ENCODE results near the gene GFRA4. TPM values are rescaled to one million over a fixed set of nuclear protein-coding genes. Genes with fewer than 3 reads are reported as not detected.

GFRA4 gene
- polyA plus RNA-seq, 3 donors, result not detected

- H3K27ac ChIP-seq (ENCODE audit: low read depth, low read length), result no peak overlapping the region
- WGBS, 3 donors, result 84 to 89% (median 87%) methylated on average over 15 of the region's 15 CpGs
Observed at GRCh38 chr20:3696745-3697587, 33.8 kb upstream of the GFRA4 start.

DNA sequence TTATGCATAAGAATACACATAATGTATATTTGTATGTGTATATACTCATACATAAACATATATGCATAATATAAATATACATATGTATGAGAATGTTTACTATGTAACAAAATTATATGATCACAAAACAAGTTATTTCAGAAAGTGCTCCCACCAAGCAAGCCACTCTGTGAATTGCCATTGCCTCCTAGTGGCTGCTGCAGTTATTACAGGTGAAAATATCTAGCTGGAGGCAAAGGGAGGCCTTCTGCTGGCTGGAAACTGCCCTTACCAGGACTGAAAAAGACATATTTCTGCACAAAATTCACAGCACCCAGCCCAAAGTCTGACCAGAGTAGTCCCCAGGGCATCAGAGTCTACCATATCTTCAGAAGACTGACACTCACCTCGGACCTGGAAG is 33.0 kb upstream of the GFRA4 start:
- WGBS, 3 donors, result 84 to 95% (median 93%) methylated on average over 1 of the region's 1 CpG

DNA sequence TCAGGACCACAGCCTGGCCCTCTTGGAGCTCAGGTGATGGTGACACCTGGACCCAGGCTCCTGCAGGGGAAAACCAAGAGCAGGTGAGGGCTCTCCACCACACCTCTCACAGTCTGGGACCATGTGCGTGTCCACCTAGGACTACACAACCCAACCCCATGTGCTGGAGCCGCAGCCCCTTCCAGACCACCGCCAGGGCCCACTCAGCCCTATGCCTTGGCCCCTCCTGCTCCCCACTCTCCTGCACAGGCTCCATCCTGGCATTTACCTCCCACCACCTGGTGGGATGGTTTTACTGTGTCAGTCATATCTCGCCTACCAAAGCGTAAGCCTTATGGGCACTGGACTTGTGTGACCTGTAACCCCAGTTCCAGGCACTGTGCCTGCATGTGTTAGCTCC is 31.7 kb upstream of the GFRA4 start:
- WGBS, 3 donors, result 91 to 94% (median 94%) methylated on average over 5 of the region's 5 CpGs
- no peak overlapping the region for H3K27ac ChIP-seq (ENCODE audit: low read depth, low read length)

More for the DNA sequence above, 33.0 kb upstream of the GFRA4 start:
- no peak overlapping the region for H3K27ac ChIP-seq (ENCODE audit: low read depth, low read length)

DNA sequence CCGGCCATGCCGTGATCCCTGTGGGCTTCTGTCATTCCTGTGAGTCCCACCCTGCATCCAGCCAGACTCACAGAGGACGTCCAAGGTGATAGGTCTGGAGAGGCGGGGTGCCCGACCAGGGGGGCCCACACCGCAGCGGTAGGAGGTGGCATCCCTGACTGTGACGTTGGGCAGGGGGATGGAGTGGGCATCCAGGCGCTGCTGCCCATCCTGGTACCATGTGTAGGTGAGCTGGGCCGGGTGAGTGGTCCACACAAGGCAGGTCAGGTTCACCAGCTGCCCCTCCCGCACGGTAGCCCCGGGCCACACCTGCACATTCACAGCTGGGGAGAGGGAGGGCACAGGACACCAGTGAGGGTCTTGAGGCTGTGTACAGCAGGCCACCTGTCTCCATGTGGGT is 30.2 kb upstream of the GFRA4 start:
- WGBS, 3 donors, result 84 to 94% (median 91%) methylated on average over 13 of the region's 13 CpGs
- H3K27ac ChIP-seq (ENCODE audit: low read depth, low read length), result no peak overlapping the region

- H3K27ac ChIP-seq (ENCODE audit: low read depth, low read length), result no peak overlapping the region
- WGBS, 3 donors, result 92 to 93% (median 92%) methylated on average over 19 to 23 of the region's 23 CpGs
Observed at GRCh38 chr20:3692706-3693294, 29.6 kb upstream of the GFRA4 start.

GRCh38 chr20:3691897-3692296 is 28.7 kb upstream of the GFRA4 start:
- WGBS, 3 donors, result 80 to 95% (median 88%) methylated on average over 9 of the region's 9 CpGs
- no peak overlapping the region for H3K27ac ChIP-seq (ENCODE audit: low read depth, low read length)

DNA sequence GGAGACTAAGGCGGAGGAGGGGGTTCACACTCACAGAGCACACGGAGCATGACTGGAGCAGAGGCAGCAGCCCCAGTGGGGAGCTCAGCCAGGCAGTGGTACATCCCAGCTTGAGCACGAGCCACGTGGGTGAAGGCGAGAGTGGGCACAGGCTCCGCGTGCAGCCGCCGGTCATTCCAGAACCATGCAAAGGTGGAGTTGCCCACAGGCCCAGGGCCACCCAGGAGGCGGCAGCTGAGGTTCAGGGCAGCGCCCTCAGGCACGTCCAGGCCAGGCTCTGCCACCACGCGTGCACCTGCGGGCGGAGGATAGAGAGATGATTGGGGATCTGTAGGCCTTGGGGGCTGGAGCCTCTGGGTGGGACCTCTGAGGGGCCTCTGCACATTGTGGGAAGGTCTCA is 28.1 kb upstream of the GFRA4 start:
- no peak overlapping the region for H3K27ac ChIP-seq (ENCODE audit: low read depth, low read length)
- WGBS, 3 donors, result 90 to 94% (median 90%) methylated on average over 16 of the region's 16 CpGs

DNA sequence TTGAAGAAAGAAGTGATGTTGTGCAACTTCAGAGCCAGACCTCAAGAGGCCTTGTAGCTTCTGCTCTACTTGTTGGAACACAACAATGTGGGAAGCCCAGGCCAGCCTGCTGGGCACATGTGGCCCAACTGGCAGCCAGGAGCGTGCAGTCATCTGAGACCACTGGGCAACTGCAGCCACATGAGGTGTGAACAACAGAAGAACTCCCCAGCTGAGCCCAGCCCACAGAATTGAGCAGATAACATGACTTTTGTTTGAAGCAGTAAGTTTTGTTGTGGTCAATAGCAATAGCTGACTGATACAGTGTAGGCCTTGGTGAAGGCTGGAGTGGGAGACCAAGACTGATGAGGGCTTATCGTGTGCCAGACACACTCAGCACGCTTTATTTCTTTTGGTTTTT is 27.2 kb upstream of the GFRA4 start:
- H3K27ac ChIP-seq (ENCODE audit: low read depth, low read length), result no peak overlapping the region
- 97 to 100% (median 98%) methylated on average over 3 of the region's 3 CpGs for WGBS, 3 donors

DNA sequence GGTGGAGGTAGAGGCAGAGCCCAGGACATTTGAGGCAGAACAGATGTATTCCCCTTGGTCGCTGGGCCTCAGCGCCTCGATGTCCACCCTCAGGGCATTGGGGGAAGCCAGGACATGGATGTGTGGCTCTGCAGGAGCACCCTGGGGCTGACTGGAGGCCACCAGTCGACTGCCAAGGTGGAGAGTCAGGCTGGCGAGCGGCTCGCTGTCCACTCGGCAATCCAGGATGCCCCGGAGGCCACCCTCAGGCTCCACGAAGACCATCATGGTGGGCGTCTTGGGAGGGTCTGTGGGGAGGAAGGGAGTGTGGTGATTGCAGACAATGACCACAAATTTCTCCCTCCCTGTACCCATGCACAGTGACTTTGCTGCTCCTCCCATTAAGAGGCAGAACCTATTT is 26.8 kb upstream of the GFRA4 start:
- H3K27ac ChIP-seq (ENCODE audit: low read depth, low read length), result no peak overlapping the region
- 81 to 95% (median 90%) methylated on average over 11 of the region's 11 CpGs for WGBS, 3 donors

- peak overlapping the region; percentile 1 for H3K27ac ChIP-seq (ENCODE audit: low read depth, low read length)
- 58 to 64% (median 60%) methylated on average over 2 of the region's 2 CpGs for WGBS, 3 donors
Observed at GRCh38 chr20:3687655-3688054, 24.5 kb upstream of the GFRA4 start.

- 33 to 44% (median 41%) methylated on average over 9 of the region's 9 CpGs for WGBS, 3 donors
- no peak overlapping the region for H3K27ac ChIP-seq (ENCODE audit: low read depth, low read length)
Observed at GRCh38 chr20:3686867-3687321, 23.7 kb upstream of the GFRA4 start.

DNA sequence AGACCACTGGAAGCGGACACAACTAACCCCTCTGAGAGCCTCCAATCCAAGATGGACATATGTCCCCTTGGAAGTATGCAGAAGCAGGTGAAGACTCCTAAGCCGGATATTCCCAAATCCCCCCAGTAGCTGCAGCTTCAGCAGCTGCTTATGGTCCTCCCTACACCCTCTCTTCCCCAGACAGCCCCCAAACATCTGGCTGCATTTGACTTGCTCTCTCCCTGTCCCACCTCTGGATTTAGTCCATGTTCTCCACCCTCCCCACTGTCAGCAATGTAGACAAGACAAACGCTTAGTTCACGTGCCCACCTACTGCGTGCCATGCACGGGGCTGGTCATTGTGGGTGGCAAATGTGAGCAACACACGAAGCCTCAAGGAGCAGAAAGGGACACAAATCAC is 23.2 kb upstream of the GFRA4 start:
- 62 to 72% (median 65%) methylated on average over 7 of the region's 7 CpGs for whole genome bisulfite sequencing, 3 donors
- H3K27ac ChIP-seq (ENCODE audit: low read depth, low read length), result no peak overlapping the region

GRCh38 chr20:3685341-3685740 is 22.1 kb upstream of the GFRA4 start:
- no peak overlapping the region for H3K27ac ChIP-seq (ENCODE audit: low read depth, low read length)
- WGBS, 3 donors, result 48 to 73% (median 69%) methylated on average over 7 of the region's 7 CpGs

DNA sequence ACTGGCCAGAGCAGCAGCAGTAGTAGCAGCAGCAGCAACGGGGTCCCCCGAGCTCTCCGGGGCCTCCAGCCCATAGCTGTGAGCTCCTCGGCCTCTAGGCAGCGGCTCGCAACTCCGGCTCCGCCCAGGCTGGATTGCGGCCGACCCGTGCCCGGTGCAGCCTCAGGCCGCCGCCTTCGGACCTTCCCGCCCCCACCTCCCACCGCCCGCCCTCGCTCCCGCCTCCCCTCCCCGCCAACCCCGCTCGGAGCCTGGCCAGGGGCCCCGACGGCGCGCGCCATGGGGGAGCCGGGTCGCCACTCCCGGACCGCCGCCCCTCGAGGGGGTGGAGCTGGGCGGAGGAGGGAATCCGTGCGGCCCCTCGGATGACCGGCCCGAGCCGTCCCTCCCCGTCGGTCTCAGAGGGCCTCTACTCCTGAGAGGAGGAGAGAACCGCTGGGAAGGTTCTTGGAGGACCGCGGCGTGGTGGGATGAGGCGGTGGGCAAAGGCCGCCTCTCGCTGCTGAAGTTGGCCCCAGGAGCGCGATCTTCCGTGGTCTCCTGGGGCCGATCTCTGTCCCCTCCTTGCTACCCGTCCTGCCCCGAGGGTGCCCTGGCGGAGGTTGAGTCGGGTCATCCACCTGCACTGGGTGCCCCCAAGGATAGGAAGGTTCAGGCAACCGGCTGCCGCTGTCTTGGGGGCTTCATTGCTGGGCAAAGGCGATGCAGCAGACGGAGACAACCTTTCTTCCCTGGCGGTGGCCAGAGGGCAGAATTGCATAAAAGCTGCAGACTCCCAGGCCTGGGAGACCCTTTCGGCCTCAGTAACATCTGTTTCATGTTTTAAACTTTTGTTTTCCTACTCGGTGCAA is 19.0 kb upstream of the GFRA4 start, which contains the start of gene ADAM33:
TSS of gene ADAM33 (minus strand) at position 80 of the 851 bp plus-strand sequence. CDS start at position 74, 6 bp downstream.
- H3K27ac ChIP-seq (ENCODE audit: low read depth, low read length), result no peak within 1 kb of the TSS
- 8 to 9% (median 8%) methylated on average over 47 to 65 of the region's 65 CpGs for WGBS, 3 donors

- H3K27ac ChIP-seq (ENCODE audit: low read depth, low read length), result no peak overlapping the region
- 8 to 14% (median 9%) methylated on average over 28 to 32 of the region's 32 CpGs for WGBS, 3 donors
Observed at GRCh38 chr20:3681352-3681930, 18.2 kb upstream of the GFRA4 start.

DNA sequence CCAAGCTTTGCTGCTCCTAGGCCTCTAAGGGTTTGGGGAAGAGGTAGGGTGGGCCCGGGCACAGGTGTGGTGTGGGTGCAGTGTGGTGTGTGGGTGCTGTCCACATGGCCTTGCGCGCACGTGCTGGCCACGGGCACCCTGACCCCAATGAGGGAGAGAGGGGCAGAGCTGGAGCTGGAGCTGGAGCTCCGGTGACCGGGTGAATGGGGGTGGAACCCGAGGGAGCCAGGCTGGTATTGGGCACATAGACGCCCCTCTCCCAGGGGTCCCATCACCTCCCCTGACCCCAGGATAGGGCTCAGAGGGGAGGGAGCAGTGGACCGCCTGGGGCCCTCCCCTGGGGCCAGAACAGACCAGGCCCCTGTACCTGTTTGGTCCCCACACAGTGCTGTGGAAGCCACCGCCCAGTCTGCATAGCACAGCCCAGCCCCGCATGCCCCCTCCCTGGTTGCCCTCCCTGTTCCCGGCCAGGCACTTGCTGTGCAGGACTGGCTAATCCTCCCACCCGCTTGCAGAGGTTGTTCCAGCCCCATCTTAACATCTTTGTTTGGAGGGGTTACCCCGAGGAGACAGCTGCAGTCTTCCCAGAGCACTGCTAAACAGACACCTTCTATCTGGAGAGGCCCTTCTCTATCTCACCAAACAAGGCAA is 17.6 kb upstream of the GFRA4 start:
- 58 to 73% (median 61%) methylated on average over 13 to 15 of the region's 15 CpGs for WGBS, 3 donors
- no peak overlapping the region for H3K27ac ChIP-seq (ENCODE audit: low read depth, low read length)

GRCh38 chr20:3679749-3680700 is 16.8 kb upstream of the GFRA4 start:
- peak overlapping the region; percentile 3 for H3K27ac ChIP-seq (ENCODE audit: low read depth, low read length)
- 47 to 77% (median 52%) methylated on average over 18 of the region's 18 CpGs for WGBS, 3 donors

All from adipose tissue (tissue), 3 donors.